Ovary (tissue), 3 donors: ENCODE data around the gene NR5A2.

ENCODE experiments used
- POLR2A ChIP-seq: fragments of 450-650 bp; IDR thresholded peaks from one replicate; pipeline ENCODE4 v1.6.1; 2017; ENCODE audit warnings: antibody characterized with exemption, mild to moderate bottlenecking, moderate library complexity
- TF ChIP-seq, protein P1 (sequence below), 3 donors: fragments of 450-650 bp in 2 of 3; fragments of 200-600 bp in 1 of 3; IDR thresholded peaks; one replicate each; pipeline versions ENCODE4 v1.5.1 to v1.8.0; 2016 to 2022; ENCODE audit warnings: antibody characterized with exemption in 3 of 3, mild to moderate bottlenecking in 1 of 3
- donor health status: DM: no; HTN: no; CAD: no.

DNA sequence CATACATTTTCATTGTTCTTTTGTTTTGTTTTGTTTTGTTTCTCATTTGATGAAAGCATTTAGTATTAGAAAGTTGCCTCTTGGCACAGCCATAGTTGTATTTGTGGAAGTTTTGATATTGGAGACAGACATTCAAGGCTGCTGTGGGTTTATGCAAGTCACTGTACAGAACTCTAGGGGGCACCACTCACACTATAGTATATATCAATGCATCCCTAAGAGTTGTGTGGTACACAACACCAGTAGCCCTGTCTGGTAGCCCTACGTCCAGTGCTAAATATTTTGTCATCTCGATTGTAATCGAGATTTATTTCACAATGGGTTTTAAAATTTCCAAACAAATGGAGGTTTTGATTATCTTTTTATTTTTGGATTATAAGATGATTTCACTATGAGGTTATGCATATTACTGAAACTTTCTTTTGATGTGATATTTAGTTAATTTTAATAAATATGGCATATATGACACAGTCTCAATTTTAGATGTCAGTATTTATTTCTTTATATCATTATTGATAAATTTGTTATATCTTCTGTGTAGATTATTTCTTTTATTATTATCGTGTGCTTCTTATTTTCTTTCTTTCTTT is 112.2 kb downstream of the NR5A2 start:
- no peak for TF ChIP-seq POLR2A
- TF ChIP-seq, protein P1, sequence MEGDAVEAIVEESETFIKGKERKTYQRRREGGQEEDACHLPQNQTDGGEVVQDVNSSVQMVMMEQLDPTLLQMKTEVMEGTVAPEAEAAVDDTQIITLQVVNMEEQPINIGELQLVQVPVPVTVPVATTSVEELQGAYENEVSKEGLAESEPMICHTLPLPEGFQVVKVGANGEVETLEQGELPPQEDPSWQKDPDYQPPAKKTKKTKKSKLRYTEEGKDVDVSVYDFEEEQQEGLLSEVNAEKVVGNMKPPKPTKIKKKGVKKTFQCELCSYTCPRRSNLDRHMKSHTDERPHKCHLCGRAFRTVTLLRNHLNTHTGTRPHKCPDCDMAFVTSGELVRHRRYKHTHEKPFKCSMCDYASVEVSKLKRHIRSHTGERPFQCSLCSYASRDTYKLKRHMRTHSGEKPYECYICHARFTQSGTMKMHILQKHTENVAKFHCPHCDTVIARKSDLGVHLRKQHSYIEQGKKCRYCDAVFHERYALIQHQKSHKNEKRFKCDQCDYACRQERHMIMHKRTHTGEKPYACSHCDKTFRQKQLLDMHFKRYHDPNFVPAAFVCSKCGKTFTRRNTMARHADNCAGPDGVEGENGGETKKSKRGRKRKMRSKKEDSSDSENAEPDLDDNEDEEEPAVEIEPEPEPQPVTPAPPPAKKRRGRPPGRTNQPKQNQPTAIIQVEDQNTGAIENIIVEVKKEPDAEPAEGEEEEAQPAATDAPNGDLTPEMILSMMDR (IDR thresholded peaks at IDR 0.05) = no peak
